Cerebellar cortex (tissue), 1 donor: Measurements from ENCODE around the gene SAP30.

Experiments used
- DNase-seq: peaks from one replicate; pipeline ENCODE4 v3.0.0-alpha.2; 2015; ENCODE audit warnings: low spot score

SAP30 gene

DNA sequence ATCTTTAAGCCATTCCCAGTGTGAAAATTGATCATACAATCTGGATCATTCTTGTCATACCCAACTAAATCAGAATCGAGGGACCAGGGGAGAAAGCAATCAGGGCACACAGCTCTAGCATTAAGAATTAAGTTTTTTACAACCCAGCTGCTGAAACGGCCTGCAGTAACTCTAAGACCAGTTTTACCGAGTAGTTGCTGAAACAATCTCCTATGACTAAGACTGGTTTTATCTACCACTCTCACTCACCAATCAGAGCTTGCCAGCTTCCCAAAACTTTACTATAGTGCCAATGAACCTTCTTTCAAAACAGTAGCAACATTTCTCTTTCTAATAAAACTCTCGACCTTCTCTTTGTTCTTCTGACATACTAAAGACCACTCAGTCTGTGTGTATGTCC, 2.8 kb upstream of the SAP30 start:
- DNase-seq = peak; percentile 17

DNA sequence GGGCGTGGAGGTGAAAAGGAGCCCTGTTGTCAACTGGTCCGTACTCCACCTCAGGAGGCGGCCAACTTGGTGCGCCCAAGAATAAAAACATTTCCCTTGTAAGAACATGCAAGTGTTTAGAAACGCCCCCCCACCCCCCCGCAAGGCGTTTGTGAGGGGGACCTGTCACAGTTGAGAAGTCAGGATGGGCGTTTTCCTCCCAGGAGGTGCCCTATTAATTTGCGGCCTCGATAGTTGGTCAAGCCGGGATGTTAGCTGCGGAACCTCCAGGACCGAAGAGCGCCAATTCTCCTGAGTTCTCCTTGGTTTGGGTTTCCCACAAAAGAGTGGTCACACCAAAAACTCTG, 651 bp upstream of the SAP30 start:
- no peak for DNase-seq

DNA sequence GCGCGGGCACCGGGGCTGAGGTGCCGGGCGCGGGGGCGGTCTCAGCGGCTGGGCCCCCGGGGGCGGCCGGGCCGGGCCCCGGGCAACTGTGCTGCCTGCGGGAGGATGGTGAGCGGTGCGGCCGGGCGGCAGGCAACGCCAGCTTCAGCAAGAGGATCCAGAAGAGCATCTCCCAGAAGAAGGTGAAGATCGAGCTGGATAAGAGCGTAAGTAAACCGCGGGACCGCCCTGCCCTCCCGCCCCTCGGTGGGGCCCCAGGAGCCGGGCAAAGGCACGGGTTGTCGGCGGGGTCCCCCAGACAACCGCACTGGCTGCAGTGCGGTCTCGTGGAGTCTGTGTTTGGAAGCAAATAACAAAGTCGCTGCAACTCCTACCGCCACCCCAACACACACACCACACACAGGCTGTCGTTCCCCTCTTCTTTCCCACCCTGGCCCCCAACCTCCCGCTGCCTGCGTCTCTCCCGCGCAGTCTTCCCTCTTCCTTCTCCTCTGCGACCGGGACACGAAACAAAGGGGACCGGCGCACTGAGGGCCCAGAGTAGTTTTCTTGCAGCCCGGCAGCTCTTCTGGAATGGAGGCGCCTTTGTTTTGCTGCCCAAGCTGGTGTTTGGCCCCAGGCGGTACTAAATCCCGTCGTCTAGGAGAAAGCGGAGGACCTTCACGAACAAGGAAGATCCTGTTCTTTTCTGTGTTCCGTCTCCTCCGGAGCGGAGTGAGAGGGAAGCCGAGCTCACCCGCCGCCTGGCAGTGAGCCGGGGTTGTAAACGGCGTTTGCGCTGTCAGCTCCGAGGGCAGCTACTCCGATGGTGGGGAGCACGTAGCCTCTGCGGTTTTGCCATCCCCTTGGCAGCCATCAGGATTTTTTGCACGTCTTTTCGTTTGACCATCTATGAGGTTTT, 788 bp downstream of the SAP30 start:
- DNase-seq = peak; percentile 80

DNA sequence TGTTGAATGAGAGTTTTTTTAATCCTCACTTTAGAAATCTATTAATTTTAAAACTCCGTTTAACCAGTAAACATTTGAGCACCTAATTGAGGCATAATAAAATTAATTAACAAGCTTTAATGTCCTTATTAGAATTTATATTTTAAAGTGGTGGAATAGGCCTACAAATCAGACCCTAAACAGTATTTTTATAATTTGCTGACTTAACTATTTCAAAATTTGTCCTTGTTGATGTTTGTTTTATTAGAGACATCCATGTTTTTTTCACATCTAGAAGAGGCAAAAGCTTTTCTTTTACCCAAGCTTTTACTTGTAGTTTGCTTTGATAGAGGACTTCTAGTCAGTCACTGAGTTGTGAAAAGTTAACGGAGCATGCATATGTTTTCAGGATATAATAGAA, 3.8 kb downstream of the SAP30 start:
- DNase-seq = no peak

DNA sequence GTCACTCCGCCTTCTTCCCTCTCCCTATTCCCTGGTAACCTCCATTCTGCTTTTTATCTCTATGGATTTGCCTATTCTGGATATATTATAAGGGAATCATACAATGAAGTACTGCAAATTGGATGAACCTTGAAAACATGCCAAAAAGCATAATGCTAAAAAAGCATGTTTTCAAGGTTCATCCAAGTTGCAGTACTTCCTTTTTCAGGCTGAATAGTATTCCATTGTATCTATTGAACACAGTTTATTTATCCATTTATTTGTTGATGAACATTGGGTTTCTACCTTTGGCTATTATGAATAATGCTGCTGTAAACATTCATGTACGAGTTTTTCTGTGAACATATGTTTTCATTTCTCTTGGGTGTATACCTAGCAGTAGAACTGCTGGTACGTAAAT, 9.2 kb downstream of the SAP30 start:
- DNase-seq = no peak

DNA sequence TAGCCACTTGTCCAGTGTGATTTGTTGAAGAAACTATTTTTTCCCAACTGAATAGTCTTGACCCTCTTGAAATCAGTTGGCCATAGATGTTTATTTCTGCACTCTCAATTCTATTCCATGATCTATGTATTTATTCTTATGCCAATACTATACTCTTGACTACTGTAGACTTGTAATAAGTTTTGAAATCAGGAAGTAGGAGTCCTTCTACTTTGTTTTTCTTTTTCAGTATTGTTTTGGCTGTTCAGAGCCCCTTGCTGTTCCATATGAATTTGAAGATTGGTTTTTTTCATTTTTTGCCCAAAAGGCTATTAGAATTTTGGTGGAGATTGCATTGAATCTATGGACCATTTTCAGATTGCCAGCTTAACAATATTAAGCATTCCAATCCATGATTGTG, 10.2 kb downstream of the SAP30 start:
- no peak for DNase-seq

DNA sequence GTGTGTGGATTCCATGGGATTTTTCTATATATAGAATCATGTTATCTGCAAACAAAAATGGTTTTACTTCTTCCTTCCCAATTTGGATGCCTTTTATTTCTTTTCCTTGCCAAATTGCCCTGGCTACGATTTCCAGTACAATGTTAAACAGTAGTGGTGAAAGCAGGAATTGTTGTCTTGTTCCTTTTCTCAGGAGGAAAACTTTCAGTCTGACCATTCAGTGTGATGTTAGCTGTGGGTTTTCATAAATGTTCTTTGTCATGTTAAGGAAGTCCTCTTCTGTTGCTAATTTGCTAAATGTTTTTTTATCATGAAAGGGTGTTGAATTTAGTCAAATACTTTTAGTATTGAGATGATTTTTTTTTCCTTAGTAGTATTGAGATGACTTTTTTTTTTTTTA, 10.9 kb downstream of the SAP30 start:
- DNase-seq = no peak

DNA sequence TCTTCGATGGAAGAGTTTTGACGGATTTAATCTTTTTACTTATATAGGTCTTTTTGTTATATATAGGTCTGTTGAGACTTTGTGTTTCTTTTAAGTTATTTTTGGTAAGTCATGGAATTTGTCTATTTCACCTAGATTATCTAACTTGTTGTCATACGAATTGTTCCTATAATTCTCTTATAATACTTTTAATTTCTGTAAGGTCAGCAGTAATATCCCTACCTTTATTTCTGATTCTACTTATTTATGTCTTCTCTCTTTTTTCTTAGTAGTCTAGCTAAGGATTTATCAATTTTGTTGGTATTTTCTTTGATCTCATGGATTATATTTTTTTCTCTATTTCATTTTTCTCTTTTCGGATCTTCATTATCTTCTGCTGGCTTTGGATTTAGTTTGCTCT, 11.6 kb downstream of the SAP30 start:
- DNase-seq = no peak

DNA sequence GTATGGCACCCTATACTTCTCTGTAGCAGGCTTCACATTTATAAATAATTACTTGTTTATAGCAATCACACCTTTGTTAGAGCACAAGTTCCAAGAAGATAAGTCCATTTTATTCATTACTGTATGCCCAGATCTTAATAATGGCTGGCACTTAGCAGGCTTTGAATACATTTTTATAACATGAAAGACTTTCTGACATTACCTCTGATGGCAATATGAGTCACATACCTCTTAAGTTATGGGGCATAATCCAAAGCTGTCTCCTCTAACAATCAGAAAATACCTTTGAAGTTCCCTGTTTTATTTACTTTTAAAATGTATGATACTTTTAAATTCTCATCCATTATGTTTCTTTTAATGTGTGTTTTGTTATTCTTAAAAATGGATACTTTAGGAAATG, 16.0 kb downstream of the SAP30 start:
- no peak for DNase-seq

DNA sequence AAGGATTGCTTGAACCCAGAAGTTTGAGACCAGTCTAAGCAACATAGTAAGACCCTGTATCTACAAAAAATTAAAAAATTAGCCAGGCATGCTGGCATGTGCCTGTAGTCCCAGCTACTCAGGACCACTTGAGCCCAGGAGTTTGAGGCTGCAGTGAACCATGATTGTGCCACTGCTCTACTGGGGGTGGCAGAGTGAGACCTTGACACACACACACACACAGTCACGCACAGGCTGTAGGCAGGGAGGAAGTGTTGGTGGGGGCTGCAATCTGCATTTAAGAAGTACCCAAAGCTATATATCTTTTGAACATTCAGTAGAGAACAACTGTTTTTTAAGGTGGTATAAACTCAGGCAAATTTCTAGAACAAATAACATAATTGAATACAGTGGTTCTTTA, 20.9 kb downstream of the SAP30 start:
- no peak for DNase-seq

DNA sequence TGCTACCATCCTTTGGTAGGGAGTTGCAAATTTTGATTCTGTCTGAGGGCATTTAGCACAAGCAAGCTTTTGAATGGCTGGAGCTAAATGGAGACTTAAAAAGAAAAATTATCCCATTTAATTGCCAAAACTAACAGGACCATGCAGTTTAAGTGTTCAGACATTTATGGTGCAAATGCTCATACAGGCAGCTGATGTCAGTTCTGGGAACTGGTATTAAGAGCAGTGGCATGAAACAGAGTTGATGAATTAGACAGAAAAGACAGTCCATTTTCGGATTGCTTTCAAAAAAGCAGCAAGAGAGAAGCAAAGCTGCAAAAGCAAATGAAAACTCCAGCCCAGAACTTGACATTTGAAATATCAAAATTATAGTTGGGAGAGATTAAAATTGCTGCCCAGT, 26.9 kb downstream of the SAP30 start:
- no peak for DNase-seq

DNA sequence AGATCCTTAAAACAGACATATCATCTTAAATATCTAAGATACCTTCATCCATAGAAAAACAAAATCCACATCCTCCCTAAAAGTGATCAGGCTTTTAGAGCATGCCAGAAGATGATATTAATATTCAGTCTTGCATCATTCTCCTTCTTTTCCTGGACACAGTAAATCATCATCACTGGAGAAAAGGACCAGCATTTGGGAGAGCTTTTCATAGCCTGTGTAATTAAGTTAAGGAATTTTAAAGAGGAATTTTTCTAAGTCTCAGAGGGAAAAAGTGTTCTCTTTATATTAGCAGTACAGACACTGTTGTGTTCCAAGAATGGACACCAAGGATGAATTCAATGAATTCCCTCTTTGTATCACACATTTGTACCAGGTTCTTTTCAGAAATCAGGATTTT, 27.5 kb downstream of the SAP30 start:
- DNase-seq = no peak

DNA sequence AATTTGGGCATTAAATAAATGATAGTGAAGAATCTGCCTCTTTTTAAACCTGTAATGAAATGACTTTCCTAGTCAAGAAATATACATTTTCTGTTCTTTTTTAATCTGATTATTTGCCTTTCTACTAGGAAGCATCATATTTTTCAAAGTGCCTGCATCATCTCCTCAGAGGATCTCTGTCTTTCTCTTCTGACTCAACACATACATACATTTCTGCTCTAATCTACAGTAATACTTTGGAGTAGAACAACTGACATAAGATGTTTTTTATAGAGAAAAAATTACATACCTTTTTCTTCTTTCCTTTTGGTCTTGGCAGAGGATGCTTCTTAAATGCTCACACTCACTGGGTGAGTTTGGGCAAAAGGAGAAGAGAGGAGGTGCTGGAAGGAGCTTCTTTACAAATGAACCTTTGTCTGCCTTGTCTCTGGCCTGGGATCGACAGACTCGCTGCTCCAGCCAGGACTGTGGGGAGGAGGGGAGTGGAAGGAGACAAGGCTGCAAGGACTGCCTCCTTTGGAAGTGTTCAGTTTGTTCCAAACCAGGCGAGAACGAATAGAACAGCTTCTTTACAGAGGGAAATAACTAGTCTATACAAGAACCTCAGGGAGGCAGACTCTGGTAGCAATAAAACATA, 28.1 kb downstream of the SAP30 start, which contains the start of gene SCRG1:
TSS of gene SCRG1 (minus strand) at position 338 of the 637 bp plus-strand sequence. CDS start 7,702 bp downstream, outside the sequence.
- peak; percentile 14 for DNase-seq

DNA sequence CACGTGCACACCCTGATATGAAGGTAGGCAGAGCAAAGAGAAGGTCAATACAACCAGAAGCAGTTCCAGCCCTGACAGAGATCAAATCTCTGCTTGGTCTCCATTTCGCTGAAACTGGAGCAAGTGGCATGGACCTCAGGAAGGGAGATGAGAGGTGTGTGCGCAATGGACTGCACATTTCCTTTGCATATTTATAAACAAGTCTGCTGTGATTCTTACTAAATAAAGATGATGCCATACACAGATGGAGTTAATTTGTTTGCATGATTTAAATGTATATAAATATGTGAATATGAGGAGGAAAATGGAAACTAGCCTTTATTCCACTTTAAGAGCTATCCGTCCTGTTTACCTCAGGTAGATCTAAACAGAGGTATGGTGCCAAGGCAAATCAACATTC, 30.3 kb downstream of the SAP30 start:
- no peak for DNase-seq

DNA sequence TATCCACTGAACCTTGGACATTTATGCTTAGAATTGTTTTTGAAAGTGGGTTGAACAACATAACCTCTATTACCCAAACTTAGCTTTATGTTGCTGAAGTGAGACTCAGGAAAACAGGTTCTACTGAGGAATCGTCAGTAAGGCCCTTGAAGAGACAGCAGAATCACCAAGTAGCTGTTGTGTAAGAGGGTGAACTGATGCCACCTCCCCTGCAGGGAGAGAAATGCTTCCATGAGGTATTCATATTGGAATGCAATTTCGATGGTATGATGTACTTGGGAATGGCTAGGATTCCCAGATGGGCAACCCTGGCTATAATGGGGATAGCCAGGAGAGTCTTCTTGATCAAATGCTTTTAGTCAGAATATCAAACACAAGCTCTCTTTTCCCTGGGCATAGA, 32.3 kb downstream of the SAP30 start:
- no peak for DNase-seq

DNA sequence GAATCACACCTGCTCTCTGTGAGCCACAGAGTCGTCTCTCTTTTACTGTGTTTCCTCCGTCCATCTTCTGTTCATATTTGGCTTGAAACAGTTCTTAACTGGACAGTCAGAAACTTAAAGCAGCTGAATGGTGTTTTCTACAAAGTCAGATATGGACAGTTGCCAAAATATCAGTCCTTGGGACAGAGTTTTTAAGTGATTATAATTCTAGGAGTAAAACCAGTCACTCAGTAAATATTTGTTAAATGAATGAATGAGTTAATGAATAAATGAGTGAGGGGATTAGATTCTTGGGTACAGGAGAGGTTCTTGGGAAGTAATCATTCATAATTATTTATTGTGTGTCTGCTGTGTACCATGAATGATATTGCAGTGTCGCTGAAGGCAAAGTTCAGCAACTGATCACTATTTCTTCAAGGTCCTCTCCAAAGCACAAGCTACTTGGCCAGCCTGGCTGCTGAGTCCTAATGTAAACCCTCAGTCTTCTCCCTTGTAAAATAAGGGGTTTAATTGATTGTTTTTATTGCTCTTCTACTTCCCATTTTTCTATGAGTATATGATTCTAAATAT, 33.6 kb downstream of the SAP30 start:
- no peak for DNase-seq

DNA sequence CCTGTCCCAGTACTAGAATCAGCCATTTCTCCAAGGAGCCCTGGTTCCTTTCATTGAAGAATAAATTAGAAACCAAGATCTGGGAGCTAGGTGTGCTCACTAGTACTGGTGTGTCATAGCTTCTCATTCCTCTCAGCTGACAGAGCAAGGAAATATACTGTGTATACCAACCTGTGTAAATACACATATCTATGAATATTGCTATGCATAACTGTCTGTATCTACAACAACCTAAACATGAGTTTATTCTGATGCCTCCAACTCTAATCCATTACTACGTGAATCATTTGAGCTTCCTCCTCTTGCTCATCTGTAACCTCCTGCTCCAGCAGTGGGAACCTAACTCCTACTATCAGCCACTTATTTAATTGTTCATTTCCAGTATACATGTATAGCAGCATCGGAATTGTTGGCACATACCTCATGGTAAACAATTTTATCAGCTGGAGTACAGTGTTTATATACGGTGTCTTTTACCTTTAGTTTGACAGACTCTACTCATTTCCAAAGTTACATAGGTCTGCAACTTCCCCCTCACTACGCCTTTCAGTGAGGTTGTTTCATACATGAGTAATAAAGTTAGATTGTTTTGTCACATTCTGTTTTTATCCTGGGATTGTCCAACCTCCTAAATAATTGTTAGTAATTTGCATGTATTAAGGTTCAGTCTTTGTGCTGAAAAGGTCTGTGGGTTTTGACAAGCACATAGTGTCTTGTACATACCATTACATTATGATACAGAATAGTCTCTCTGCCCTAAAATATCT, 35.3 kb downstream of the SAP30 start:
- no peak for DNase-seq

DNA sequence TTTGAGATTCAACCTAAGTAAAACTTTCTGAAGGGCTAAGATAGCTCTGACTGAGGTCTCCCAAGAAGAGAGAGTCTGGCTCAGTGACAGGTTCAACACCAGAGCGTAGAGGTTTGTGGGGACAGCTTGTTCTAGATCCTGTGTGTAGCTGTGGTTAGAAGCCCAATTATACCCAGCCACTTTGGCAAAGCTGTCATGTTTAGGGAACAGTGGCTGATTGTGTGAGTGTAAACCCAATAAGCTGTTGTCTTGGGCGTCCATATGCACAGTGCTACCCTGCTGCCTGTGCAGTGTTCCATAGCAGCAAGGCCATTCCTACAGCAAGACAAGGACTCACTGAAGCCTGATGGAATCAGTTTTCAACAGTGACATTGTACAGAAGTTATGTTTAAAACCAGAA, 39.3 kb downstream of the SAP30 start:
- peak; percentile 13 for DNase-seq

DNA sequence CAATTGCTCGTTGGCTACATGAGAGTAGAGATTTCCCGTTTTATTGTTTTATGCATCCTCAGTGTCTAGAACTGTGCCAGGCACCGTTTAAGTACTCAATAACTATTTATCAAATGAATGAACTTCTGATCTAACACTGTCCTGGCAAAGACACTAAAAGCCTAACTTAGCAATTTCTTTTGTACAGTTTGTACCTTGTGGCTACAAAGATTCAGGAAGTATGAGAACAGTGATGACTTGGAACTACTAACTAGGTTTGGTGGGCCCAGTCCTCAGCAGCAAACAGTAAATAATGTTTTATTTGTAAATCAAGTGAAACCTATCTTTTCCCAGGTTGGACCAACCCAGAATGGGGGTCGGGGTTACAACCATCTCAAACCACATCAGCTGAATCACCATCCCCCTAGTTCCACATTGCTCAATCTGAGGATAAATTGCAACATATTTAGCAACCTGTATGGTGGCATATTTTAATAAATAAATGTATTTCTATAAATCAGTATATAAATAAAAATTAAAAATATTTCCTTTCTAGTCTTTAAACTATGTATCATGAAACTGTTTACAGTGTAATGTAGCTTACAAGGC, 40.4 kb downstream of the SAP30 start:
- DNase-seq = no peak

DNA sequence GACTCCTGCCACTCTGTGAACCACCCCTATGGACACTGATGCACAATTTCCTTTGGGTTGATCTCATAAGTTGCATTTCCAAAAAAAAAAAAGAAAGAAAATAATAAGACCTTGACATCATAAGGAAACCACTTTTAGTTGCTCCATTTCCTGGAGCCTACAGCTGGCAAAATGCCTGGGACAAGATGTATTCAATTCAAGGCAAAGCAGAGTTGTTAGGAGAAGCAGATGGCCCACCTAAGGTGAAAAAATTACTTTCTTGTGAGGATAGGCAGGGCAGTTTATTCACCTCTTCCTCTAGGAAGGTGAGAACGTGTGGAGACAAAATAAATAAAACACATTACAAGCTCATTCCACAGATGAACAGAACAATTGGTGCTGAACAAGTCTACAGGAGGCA, 42.3 kb downstream of the SAP30 start:
- DNase-seq = peak; percentile 62

DNA sequence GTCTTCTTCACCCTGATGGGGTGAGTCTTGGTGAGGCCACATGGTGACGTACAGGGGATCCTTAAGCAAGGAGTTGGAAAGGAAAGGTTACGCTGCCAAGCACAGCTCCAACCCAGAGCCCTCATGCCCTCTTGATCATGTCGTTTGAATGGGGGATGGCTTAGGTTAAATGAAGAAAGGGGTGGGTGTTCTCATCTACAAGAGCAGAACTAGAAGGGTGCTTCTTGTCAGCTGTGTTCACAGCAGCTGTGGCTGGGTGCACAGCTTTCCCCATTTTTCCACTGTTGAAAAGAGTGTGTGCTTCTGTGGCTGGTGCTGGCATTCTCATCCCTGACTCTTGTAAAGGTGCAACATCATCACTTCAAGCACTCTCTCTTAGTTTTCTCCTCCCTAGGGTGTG, 43.7 kb downstream of the SAP30 start:
- DNase-seq = no peak

DNA sequence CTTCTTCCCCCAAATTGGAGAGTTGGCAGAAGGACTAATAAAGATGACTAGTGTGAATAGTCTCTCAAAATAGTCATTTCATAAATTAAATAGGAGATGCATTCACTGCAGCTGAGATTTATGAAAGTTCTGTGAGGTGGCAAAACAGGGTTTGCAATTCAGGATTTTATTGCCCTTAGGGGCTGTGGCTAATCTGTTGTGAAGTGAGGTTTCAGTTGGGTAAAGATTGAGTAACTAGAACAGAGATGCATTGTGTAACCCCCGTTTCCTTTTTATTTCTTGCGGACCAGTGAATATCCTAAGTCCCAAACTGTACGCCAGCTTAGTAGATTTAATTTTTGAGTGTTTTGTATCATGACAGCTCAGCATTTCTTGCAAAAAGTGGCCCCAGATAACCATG, 44.3 kb downstream of the SAP30 start:
- no peak for DNase-seq
